GM12878 (cell line): ENCODE measurements around the gene TNFRSF11A. TPM values are rescaled to one million over a fixed set of nuclear protein-coding genes. Genes with fewer than 3 reads are reported as not detected.
A peak's percentile ranks its signal among the peaks of the same experiment; 100 is the strongest.

Source experiments
- ATAC-seq: fragments of 200-7000 bp; cut with Tn5 transposase; 3 replicates; pipeline ENCODE4 v1.9.1; 2020; ENCODE audit warnings: mild to moderate bottlenecking, moderate library complexity
- BruUV-seq: library from RNA; stranded (reverse); fragments of 400-500 nt; replicated peaks from 2 replicates; lab custom pipeline; 2021; lab: Mats Ljungman, UMichigan
- CTCF ChIA-PET: fragments of 300-600 bp; sonication (Branson Sonifier 250); formaldehyde crosslinking; extraction: SDS; loops from one replicate; lab custom pipeline; 2021; ENCODE audit warnings: inconsistent platforms; lab: Yijun Ruan, JAX
- POLR2A ChIA-PET: fragments of 350-600 bp; formaldehyde crosslinking; extraction: SDS; loops from one replicate; lab custom pipeline; 2021; ENCODE audit warnings: inconsistent platforms; lab: Charles Lee
- RAD21 ChIA-PET: fragments of 300-600 bp; sonication (Branson Sonifier 250); formaldehyde crosslinking; loops from one replicate; lab custom pipeline; 2023; ENCODE audit warnings: antibody characterized with exemption; ENCODE audit not compliant: unreplicated experiment; lab: Charles Lee
- SMC1A ChIA-PET: fragments of 300-600 bp; sonication (Branson Sonifier 250); formaldehyde crosslinking; loops from one replicate; lab custom pipeline; 2023; ENCODE audit not compliant: unreplicated experiment, uncharacterized antibody; lab: Charles Lee
- DNase-seq: peaks from one replicate; pipeline ENCODE4 v3.0.0-alpha.2; 2011; ENCODE audit warnings: low read depth, low spot score
- FAIRE-seq: peaks from 3 replicates; lab custom pipeline; 2011; peaks lifted over from hg19 to GRCh38; lab: Jason Lieb, UNC
- H2AFZ ChIP-seq: 2 replicates; pipeline ENCODE4 v1.6.0; 2011; ENCODE audit warnings: low read depth, low read length, control low read depth; ENCODE audit not compliant: control insufficient read depth
- H3K27ac ChIP-seq: 2 replicates; pipeline ENCODE4 v1.5.1; 2011; ENCODE audit warnings: control low read depth; ENCODE audit not compliant: control insufficient read depth, insufficient read depth
- H3K27me3 ChIP-seq, 2 experiments: replicated peaks in 1 of 2; 2 replicates each; pipeline versions ENCODE4 v1.6.0 to v1.6.1; 2011; ENCODE audit warnings: low read length in 1 of 2; ENCODE audit not compliant: control insufficient read depth in 2 of 2, insufficient read depth in 2 of 2
- H3K36me3 ChIP-seq, 2 experiments: 2 replicates each; pipeline ENCODE4 v1.5.1; 2011; ENCODE audit warnings: low read length in 1 of 2; ENCODE audit not compliant: control insufficient read depth in 2 of 2, insufficient read depth in 2 of 2
- H3K4me1 ChIP-seq: 2 replicates; pipeline ENCODE4 v1.6.1; 2011; ENCODE audit warnings: mild to moderate bottlenecking, low read length, moderate library complexity, mixed read lengths; ENCODE audit not compliant: control insufficient read depth, insufficient read depth
- H3K4me2 ChIP-seq: 2 replicates; pipeline ENCODE4 v1.6.0; 2011; ENCODE audit warnings: control low read depth; ENCODE audit not compliant: control insufficient read depth, insufficient read depth
- H3K4me3 ChIP-seq: fragments of 200-600 bp; sonication (generic); 2 replicates; pipeline ENCODE4 v1.5.1; 2016
- H3K79me2 ChIP-seq: 2 replicates; pipeline ENCODE4 v1.6.0; 2011; ENCODE audit warnings: low read length; ENCODE audit not compliant: control insufficient read depth, insufficient read depth
- H3K9ac ChIP-seq: 2 replicates; pipeline ENCODE4 v1.8.0; 2011; ENCODE audit warnings: low read length, control low read depth, mixed read lengths; ENCODE audit not compliant: control insufficient read depth, insufficient read depth
- H3K9me3 ChIP-seq: replicated peaks from 3 replicates; pipeline ENCODE4 v1.5.1; 2011; ENCODE audit warnings: mild to moderate bottlenecking, low read length; ENCODE audit not compliant: control insufficient read depth, insufficient read depth
- H4K20me1 ChIP-seq: 2 replicates; pipeline ENCODE4 v1.6.0; 2011; ENCODE audit not compliant: control insufficient read depth, insufficient read depth
- HCFC1 ChIP-seq: fragments of 150-350 bp; IDR thresholded peaks from 2 replicates; pipeline ENCODE4 v1.6.1; 2014; ENCODE audit warnings: low read length
- JUND ChIP-seq: IDR thresholded peaks from 2 replicates; pipeline ENCODE4 v1.6.1; 2012; ENCODE audit warnings: low read depth, mild to moderate bottlenecking, low read length, improper control_type of control experiment, moderate library complexity
- MEF2B ChIP-seq: fragments of 450-650 bp; IDR thresholded peaks from 2 replicates; pipeline ENCODE4 v1.6.1; 2018; ENCODE audit warnings: mild to moderate bottlenecking, moderate library complexity; ENCODE audit not compliant: partially characterized antibody, poor library complexity, severe bottlenecking
- MYB ChIP-seq: fragments of 150-350 bp; IDR thresholded peaks from 2 replicates; pipeline ENCODE4 v1.6.1; 2014; ENCODE audit warnings: mild to moderate bottlenecking, low read depth, low read length, borderline replicate concordance
- PAX8 ChIP-seq: fragments of 450-650 bp; IDR thresholded peaks from 2 replicates; pipeline ENCODE4 v1.6.1; 2017; ENCODE audit warnings: mild to moderate bottlenecking, moderate library complexity
- PBX3 ChIP-seq: IDR thresholded peaks from 2 replicates; pipeline ENCODE4 v1.6.1; 2011; ENCODE audit warnings: mild to moderate bottlenecking, low read depth, low read length, moderate library complexity; ENCODE audit not compliant: insufficient replicate concordance
- POU2F2 ChIP-seq: IDR thresholded peaks from 3 replicates; pipeline ENCODE4 v1.6.1; 2011; ENCODE audit warnings: low read depth, mild to moderate bottlenecking, low read length, borderline replicate concordance
- REST ChIP-seq: IDR thresholded peaks from 2 replicates; pipeline ENCODE4 v1.6.1; 2012; ENCODE audit warnings: mild to moderate bottlenecking, low read depth, low read length
- SIX5 ChIP-seq: IDR thresholded peaks from 2 replicates; pipeline ENCODE4 v1.6.1; 2011; ENCODE audit warnings: mild to moderate bottlenecking, low read depth, low read length, moderate library complexity; ENCODE audit not compliant: severe bottlenecking
- SUZ12 ChIP-seq: fragments of 200-600 bp; sonication (generic); IDR thresholded peaks from one replicate; pipeline ENCODE4 v1.6.1; 2018; ENCODE audit warnings: antibody characterized with exemption, mild to moderate bottlenecking; ENCODE audit not compliant: unreplicated experiment
- TCF3 ChIP-seq: IDR thresholded peaks from 2 replicates; pipeline ENCODE4 v1.6.1; 2012; ENCODE audit warnings: low read depth, mild to moderate bottlenecking, low read length, borderline replicate concordance; ENCODE audit not compliant: insufficient read depth
- WGBS: methylation state at CpG from one replicate; pipeline ENCODE4 v1.1.6; 2016; ENCODE audit warnings: low lambda C conversion rate; ENCODE audit not compliant: insufficient replicate concordance, insufficient coverage; ENCODE audit errors: missing lambda C conversion rate; 5-methylcytosine and 5-hydroxymethylcytosine counted together
- in situ Hi-C: fragments of 300-500 bp; cut with MboI; formaldehyde crosslinking; loops from 9 replicates; pipeline ENCODE4 v1.14.3; 2018; ENCODE audit warnings: mixed read lengths
- intact Hi-C: fragments of 100-400 bp; cut with micrococcal nuclease; formaldehyde crosslinking; loops from one replicate; pipeline ENCODE4 v1.14.2; 2022; ENCODE audit not compliant: unreplicated experiment
- polyA plus RNA-seq, 11 experiments: library from polyadenylated mRNA; depleted of rRNA in 4 of 11; unstranded in 6 of 11; stranded (reverse) in 5 of 11; fragments of >200 nt; fragmentation: Nextera tagmentation in 4 of 11; fragmentation: Illumina TruSeq in 1 of 11; extraction: Ambion mirVana in 4 of 11; extraction: Trizol in 1 of 11; gene quantifications; 1 replicate in 1 of 11; 2 replicates in 10 of 11; pipeline versions ENCODE4 v1.2.1 to v1.2.3, GENCODE V29; 2011 to 2016; ENCODE audit warnings: inconsistent platforms in 2 of 11, missing spikeins in 2 of 11, low read depth in 1 of 11
- total RNA-seq, 4 experiments: library from RNA; depleted of rRNA in 3 of 4; stranded (reverse); fragments of >200 nt in 3 of 4; fragmentation: Illumina TruSeq in 1 of 4; extraction: Trizol in 1 of 4; gene quantifications; 2 replicates each; pipeline versions ENCODE4 v1.2.1 to v1.2.3, GENCODE V29; 2013 to 2021

TNFRSF11A gene
- total and polyA plus RNA-seq, 10 of the 15 experiments (the other 5 are each of a cell fraction or from before 2014, with no cell fraction given), result 0.07 to 4.0 (median 0.23) TPM

- H3K27me3 ChIP-seq, result peaks cover 0 to 5% of the 10 kb centered on the region in 2 experiments; a peak in 1 of 4 replicates
- FAIRE-seq, result no peak
- H3K4me1 ChIP-seq, result no peaks in the 10 kb centered on the region
- RAD21 ChIA-PET, result interaction anchor here (0.6 to 2.1 kb wide), 16 partner anchors 9 to 1013 kb away, joined by 3 to 16 read pairs (median 4); no protein-coding TSS in a partner anchor
- no peak for TF ChIP-seq HCFC1
- TF ChIP-seq JUND, result no peak
- no peak for TF ChIP-seq SIX5
- no peak for TF ChIP-seq PBX3
- TF ChIP-seq, all 136 proteins: peak for 0
- H3K27ac ChIP-seq, result no peak overlapping the region
- H3K36me3 ChIP-seq, result no peaks in the 10 kb centered on the region
- ATAC-seq (peak; percentile 13; the same call in 1 of the 3 replicates), DNase-seq (no peak)
- H4K20me1 ChIP-seq, result no peaks in the 10 kb centered on the region
- no peak overlapping the region for H3K4me2 ChIP-seq
- no peak overlapping the region for H2AFZ ChIP-seq
- H3K9ac ChIP-seq, result no peak overlapping the region
- H3K79me2 ChIP-seq, result no peaks in the 10 kb centered on the region
- H3K4me3 ChIP-seq, result no peak overlapping the region
- BruUV-seq, result no TSS peak
- peaks cover 3% of the 10 kb centered on the region; the same call in 2 of the 3 replicates for H3K9me3 ChIP-seq
- SMC1A ChIA-PET, result interaction anchor here (0.6 to 1.9 kb wide), 18 partner anchors 11 to 557 kb away, joined by 3 to 30 read pairs (median 4); partner anchors contain the start of gene TNFRSF11A
- WGBS, result 43% methylated on average over 3 of the region's 3 CpGs
- in situ Hi-C loops (no loop called here), intact Hi-C loops (loop anchor here (5.0 kb wide), 2 partner anchors 556 to 1011 kb away; no protein-coding TSS in a partner anchor)
- CTCF ChIA-PET, result interaction anchor here (0.7 to 2.6 kb wide), 47 partner anchors 9 to 556 kb away, joined by 3 to 21 read pairs (median 4); partner anchors contain the start of gene RELCH
- POLR2A ChIA-PET, result interaction anchor here (1.2 kb wide), 1 partner anchor 96 kb away, joined by 6 read pairs; the partner anchor contains the start of gene ZCCHC2
These were observed 101.0 kb downstream of the TNFRSF11A start for GRCh38 chr18:62426191-62426488.

- intact Hi-C loops, result no loop called here
- WGBS, result 17% methylated on average over 4 of the region's 4 CpGs
- no TSS peak for BruUV-seq
- FAIRE-seq (no peak), ATAC-seq (no peak), DNase-seq (no peak)
- Histone ChIP-seq H3K27ac (no peak overlapping the region), H2AFZ (no peak overlapping the region), H3K4me2 (no peak overlapping the region), H4K20me1 (no peaks in the 10 kb centered on the region), H3K9me3 (peaks cover 3% of the 10 kb centered on the region; the same call in 1 of the 3 replicates), H3K9ac (no peak overlapping the region), H3K4me1 (no peaks in the 10 kb centered on the region), H3K79me2 (no peaks in the 10 kb centered on the region), H3K36me3 (no peaks in the 10 kb centered on the region), H3K27me3 (peaks cover 0 to 5% of the 10 kb centered on the region in 2 experiments; a peak in 2 of 4 replicates), H3K4me3 (no peak overlapping the region)
- RAD21 ChIA-PET, result no interaction called here
- SMC1A ChIA-PET, result interaction anchor here (1.7 to 1.8 kb wide), 2 partner anchors 68 to 151 kb away, joined by 4 to 5 read pairs; no protein-coding TSS in a partner anchor
- CTCF ChIA-PET, result no interaction called here
- TF ChIP-seq TCF3, result no peak
- no peak for TF ChIP-seq MYB
- no peak for TF ChIP-seq PAX8
- TF ChIP-seq SUZ12, result no peak
- no peak for TF ChIP-seq POU2F2
- TF ChIP-seq MEF2B, result no peak
- no peak for TF ChIP-seq REST
- POLR2A ChIA-PET, result interaction anchor here (1.0 kb wide), 1 partner anchor 11 kb away, joined by 3 read pairs; no protein-coding TSS in a partner anchor
- in situ Hi-C loops, result no loop called here
These were observed 107.1 kb downstream of the TNFRSF11A start for GRCh38 chr18:62432176-62432575.
